WTC11 (cell line): ENCODE measurements around the gene CRAMP1. TPM values are rescaled to one million over a fixed set of nuclear protein-coding genes. Genes with fewer than 3 reads are reported as not detected.

ENCODE experiments used
- ATAC-seq: fragments of 200-7000 bp; cut with Tn5 transposase; 2 replicates; pipeline ENCODE4 v1.10.0; 2021; ENCODE audit warnings: mild to moderate bottlenecking, moderate library complexity
- CTCF ChIA-PET: fragments of 300-600 bp; sonication (Branson Sonifier 250); formaldehyde crosslinking; loops from one replicate; lab custom pipeline; 2021; ENCODE audit warnings: antibody characterized with exemption; lab: Charles Lee
- POLR2A ChIA-PET: fragments of 350-600 bp; sonication (Branson Sonifier 250); formaldehyde crosslinking; loops from one replicate; lab custom pipeline; 2021; ENCODE audit warnings: antibody characterized with exemption; lab: Charles Lee
- DNase-seq: peaks from one replicate; pipeline ENCODE4 v3.0.0; 2021; ENCODE audit warnings: low spot score
- H3K27ac Mint-ChIP-seq: 2 replicates; pipeline ENCODE4 v1.8.0; 2021; ENCODE audit warnings: mixed read lengths
- H3K27me3 Mint-ChIP-seq: 2 replicates; pipeline ENCODE4 v1.8.0; 2021; ENCODE audit warnings: low read depth, mild to moderate bottlenecking, moderate library complexity, mixed read lengths
- H3K36me3 Mint-ChIP-seq: 2 replicates; pipeline ENCODE4 v1.8.0; 2021; ENCODE audit warnings: mixed read lengths
- H3K4me1 Mint-ChIP-seq: 2 replicates; pipeline ENCODE4 v1.8.0; 2022; ENCODE audit warnings: mixed read lengths
- H3K4me3 Mint-ChIP-seq: 2 replicates; pipeline ENCODE4 v1.8.0; 2021; ENCODE audit warnings: mild to moderate bottlenecking, moderate library complexity, mixed read lengths
- H3K9me3 Mint-ChIP-seq: 2 replicates; pipeline ENCODE4 v1.8.0; 2021; ENCODE audit warnings: mixed read lengths
- ATF1 ChIP-seq: sonication (generic); formaldehyde crosslinking; IDR thresholded peaks from 2 replicates; pipeline ENCODE4 v1.8.1; 2023; ENCODE audit warnings: mild to moderate bottlenecking, moderate library complexity, missing genetic modification reagents
- CREB1 ChIP-seq: sonication (generic); formaldehyde crosslinking; IDR thresholded peaks from 2 replicates; pipeline ENCODE4 v1.8.0; 2023; ENCODE audit warnings: mild to moderate bottlenecking, missing genetic modification reagents
- CREM ChIP-seq: sonication (generic); formaldehyde crosslinking; IDR thresholded peaks from 2 replicates; pipeline ENCODE4 v1.8.1; 2022; ENCODE audit warnings: mild to moderate bottlenecking, missing genetic modification reagents, moderate library complexity
- ETV6 ChIP-seq: sonication (generic); formaldehyde crosslinking; IDR thresholded peaks from 2 replicates; pipeline ENCODE4 v1.8.1; 2022; ENCODE audit warnings: mild to moderate bottlenecking, missing genetic modification reagents
- GABPB1 ChIP-seq: sonication (generic); formaldehyde crosslinking; IDR thresholded peaks from 2 replicates; pipeline ENCODE4 v1.8.1; 2023; ENCODE audit warnings: mild to moderate bottlenecking, missing genetic modification reagents
- GTF2I ChIP-seq: fragments of 250-450 bp; sonication (Bioruptor Pico); conservative IDR thresholded peaks from 2 replicates; pipeline ENCODE4 v1.4.0; 2021; ENCODE audit warnings: mild to moderate bottlenecking
- JAZF1 ChIP-seq: fragments of 250-450 bp; sonication (Bioruptor Pico); IDR thresholded peaks from 2 replicates; pipeline ENCODE4 v1.9.0; 2021; ENCODE audit warnings: moderate library complexity, mild to moderate bottlenecking, inconsistent platforms
- NFYB ChIP-seq: sonication (generic); formaldehyde crosslinking; conservative IDR thresholded peaks from 2 replicates; pipeline ENCODE4 v1.8.0; 2022; ENCODE audit warnings: low read depth, missing genetic modification reagents
- OVOL2 ChIP-seq: fragments of 250-450 bp; sonication (Bioruptor Pico); IDR thresholded peaks from 2 replicates; pipeline ENCODE4 v1.9.0; 2021; ENCODE audit warnings: mild to moderate bottlenecking, borderline replicate concordance
- PRRX2 ChIP-seq: fragments of 250-450 bp; sonication (Bioruptor Pico); IDR thresholded peaks from 2 replicates; pipeline ENCODE4 v1.8.0; 2021; ENCODE audit warnings: mild to moderate bottlenecking
- RELA ChIP-seq: sonication (generic); formaldehyde crosslinking; IDR thresholded peaks from 2 replicates; pipeline ENCODE4 v1.8.1; 2022; ENCODE audit warnings: missing genetic modification reagents, mild to moderate bottlenecking, borderline replicate concordance
- SMAD3 ChIP-seq: sonication (generic); formaldehyde crosslinking; IDR thresholded peaks from 2 replicates; pipeline ENCODE4 v1.8.0; 2022; ENCODE audit warnings: missing genetic modification reagents, mild to moderate bottlenecking, borderline replicate concordance
- TEAD4 ChIP-seq: sonication (generic); formaldehyde crosslinking; IDR thresholded peaks from 2 replicates; pipeline ENCODE4 v1.8.0; 2022; ENCODE audit warnings: mild to moderate bottlenecking, missing genetic modification reagents
- ZNF121 ChIP-seq: sonication (generic); formaldehyde crosslinking; IDR thresholded peaks from 2 replicates; pipeline ENCODE4 v1.8.0; 2023; ENCODE audit warnings: missing genetic modification reagents
- ZNF232 ChIP-seq: sonication (generic); formaldehyde crosslinking; IDR thresholded peaks from 2 replicates; pipeline ENCODE4 v1.8.0; 2022; ENCODE audit warnings: mild to moderate bottlenecking, missing genetic modification reagents
- ZNF423 ChIP-seq: fragments of 250-450 bp; sonication (Bioruptor Pico); IDR thresholded peaks from 2 replicates; pipeline ENCODE4 v2.1.2; 2022; ENCODE audit warnings: mild to moderate bottlenecking, moderate library complexity
- ZNF671 ChIP-seq: fragments of 250-450 bp; sonication (Bioruptor Pico); IDR thresholded peaks from 2 replicates; pipeline ENCODE4 v1.8.0; 2021; ENCODE audit warnings: mild to moderate bottlenecking
- total RNA-seq: library from RNA; stranded (reverse); gene quantifications from 3 replicates; pipeline ENCODE4 v1.2.3, GENCODE V29; 2021
- TF ChIP-seq, protein P1 (sequence below): sonication (generic); formaldehyde crosslinking; IDR thresholded peaks from 2 replicates; pipeline ENCODE4 v1.8.1; 2023; ENCODE audit warnings: mild to moderate bottlenecking, missing genetic modification reagents
- TF ChIP-seq, protein P2 (sequence below): sonication (generic); formaldehyde crosslinking; IDR thresholded peaks from 2 replicates; pipeline ENCODE4 v1.8.0; 2022; ENCODE audit warnings: mild to moderate bottlenecking, missing genetic modification reagents
- TF ChIP-seq, protein P3 (sequence below): fragments of 250-450 bp; sonication (Bioruptor Pico); IDR thresholded peaks from 2 replicates; pipeline ENCODE4 v1.8.0; 2021; ENCODE audit warnings: mild to moderate bottlenecking
- TF ChIP-seq, protein P4 (sequence below): sonication (generic); formaldehyde crosslinking; conservative IDR thresholded peaks from 2 replicates; pipeline ENCODE4 v1.8.1; 2023; ENCODE audit warnings: mild to moderate bottlenecking, low read depth, missing genetic modification reagents, moderate library complexity

The CRAMP1 gene
- total RNA-seq, 1 experiment from 2014 or later = 27.4 TPM

DNA sequence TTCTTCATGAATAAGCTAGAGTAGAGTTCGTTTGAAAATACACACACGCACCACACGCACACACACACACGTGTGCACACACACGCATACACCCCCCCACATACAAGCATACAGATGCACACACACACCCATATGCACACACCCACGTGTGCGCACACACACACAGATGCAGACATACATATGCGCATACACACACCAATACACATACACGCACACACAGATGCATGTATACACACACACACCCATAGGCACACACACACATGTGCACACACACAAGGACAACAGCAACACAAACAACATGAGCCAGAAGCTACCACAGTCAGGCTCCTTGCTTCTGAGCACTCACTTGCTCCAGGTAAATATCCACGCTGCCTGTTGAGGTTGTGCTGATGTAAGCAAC is 5.4 kb upstream of the CRAMP1 start:
- Mint-ChIP-seq H3K27ac (0 out of 2 replicates have a peak overlapping the region, but pooled peaks have one; percentile 3), H3K4me3 (no peak overlapping the region), H3K9me3 (peaks cover 2% of the 10 kb centered on the region; the same call in 1 of the 2 replicates), H3K36me3 (peaks cover 14% of the 10 kb centered on the region), H3K27me3 (peaks cover 8% of the 10 kb centered on the region; the same call in 1 of the 2 replicates), H3K4me1 (peaks cover 8% of the 10 kb centered on the region)
- CTCF ChIA-PET = no interaction called here
- no peak for ATAC-seq
- TF ChIP-seq ETV6 (CRISPR knock-in tag) (no peak), NFYB (CRISPR knock-in tag) (no peak), JAZF1 (CRISPR knock-in tag) (no peak), ZNF232 (CRISPR knock-in tag) (no peak), TEAD4 (CRISPR knock-in tag) (no peak), ZNF423 (CRISPR knock-in tag) (no peak), GTF2I (CRISPR knock-in tag) (no peak), RELA (CRISPR knock-in tag) (no peak), ZNF671 (CRISPR knock-in tag) (no peak), PRRX2 (no peak), ZNF121 (CRISPR knock-in tag) (no peak), OVOL2 (CRISPR knock-in tag) (no peak), SMAD3 (CRISPR knock-in tag) (no peak), CREB1 (CRISPR knock-in tag) (no peak), GABPB1 (no peak)
- TF ChIP-seq, protein P1, sequence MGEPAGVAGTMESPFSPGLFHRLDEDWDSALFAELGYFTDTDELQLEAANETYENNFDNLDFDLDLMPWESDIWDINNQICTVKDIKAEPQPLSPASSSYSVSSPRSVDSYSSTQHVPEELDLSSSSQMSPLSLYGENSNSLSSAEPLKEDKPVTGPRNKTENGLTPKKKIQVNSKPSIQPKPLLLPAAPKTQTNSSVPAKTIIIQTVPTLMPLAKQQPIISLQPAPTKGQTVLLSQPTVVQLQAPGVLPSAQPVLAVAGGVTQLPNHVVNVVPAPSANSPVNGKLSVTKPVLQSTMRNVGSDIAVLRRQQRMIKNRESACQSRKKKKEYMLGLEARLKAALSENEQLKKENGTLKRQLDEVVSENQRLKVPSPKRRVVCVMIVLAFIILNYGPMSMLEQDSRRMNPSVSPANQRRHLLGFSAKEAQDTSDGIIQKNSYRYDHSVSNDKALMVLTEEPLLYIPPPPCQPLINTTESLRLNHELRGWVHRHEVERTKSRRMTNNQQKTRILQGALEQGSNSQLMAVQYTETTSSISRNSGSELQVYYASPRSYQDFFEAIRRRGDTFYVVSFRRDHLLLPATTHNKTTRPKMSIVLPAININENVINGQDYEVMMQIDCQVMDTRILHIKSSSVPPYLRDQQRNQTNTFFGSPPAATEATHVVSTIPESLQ (CRISPR knock-in tag) = no peak
- TF ChIP-seq, protein P2, sequence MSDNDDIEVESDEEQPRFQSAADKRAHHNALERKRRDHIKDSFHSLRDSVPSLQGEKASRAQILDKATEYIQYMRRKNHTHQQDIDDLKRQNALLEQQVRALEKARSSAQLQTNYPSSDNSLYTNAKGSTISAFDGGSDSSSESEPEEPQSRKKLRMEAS (CRISPR knock-in tag) = no peak
- TF ChIP-seq, protein P3, sequence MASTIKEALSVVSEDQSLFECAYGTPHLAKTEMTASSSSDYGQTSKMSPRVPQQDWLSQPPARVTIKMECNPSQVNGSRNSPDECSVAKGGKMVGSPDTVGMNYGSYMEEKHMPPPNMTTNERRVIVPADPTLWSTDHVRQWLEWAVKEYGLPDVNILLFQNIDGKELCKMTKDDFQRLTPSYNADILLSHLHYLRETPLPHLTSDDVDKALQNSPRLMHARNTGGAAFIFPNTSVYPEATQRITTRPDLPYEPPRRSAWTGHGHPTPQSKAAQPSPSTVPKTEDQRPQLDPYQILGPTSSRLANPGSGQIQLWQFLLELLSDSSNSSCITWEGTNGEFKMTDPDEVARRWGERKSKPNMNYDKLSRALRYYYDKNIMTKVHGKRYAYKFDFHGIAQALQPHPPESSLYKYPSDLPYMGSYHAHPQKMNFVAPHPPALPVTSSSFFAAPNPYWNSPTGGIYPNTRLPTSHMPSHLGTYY (CRISPR knock-in tag) = no peak
- TF ChIP-seq, protein P4, sequence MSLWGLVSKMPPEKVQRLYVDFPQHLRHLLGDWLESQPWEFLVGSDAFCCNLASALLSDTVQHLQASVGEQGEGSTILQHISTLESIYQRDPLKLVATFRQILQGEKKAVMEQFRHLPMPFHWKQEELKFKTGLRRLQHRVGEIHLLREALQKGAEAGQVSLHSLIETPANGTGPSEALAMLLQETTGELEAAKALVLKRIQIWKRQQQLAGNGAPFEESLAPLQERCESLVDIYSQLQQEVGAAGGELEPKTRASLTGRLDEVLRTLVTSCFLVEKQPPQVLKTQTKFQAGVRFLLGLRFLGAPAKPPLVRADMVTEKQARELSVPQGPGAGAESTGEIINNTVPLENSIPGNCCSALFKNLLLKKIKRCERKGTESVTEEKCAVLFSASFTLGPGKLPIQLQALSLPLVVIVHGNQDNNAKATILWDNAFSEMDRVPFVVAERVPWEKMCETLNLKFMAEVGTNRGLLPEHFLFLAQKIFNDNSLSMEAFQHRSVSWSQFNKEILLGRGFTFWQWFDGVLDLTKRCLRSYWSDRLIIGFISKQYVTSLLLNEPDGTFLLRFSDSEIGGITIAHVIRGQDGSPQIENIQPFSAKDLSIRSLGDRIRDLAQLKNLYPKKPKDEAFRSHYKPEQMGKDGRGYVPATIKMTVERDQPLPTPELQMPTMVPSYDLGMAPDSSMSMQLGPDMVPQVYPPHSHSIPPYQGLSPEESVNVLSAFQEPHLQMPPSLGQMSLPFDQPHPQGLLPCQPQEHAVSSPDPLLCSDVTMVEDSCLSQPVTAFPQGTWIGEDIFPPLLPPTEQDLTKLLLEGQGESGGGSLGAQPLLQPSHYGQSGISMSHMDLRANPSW (CRISPR knock-in tag) = no peak
- DNase-seq = no peak
- POLR2A ChIA-PET = no interaction called here

DNA sequence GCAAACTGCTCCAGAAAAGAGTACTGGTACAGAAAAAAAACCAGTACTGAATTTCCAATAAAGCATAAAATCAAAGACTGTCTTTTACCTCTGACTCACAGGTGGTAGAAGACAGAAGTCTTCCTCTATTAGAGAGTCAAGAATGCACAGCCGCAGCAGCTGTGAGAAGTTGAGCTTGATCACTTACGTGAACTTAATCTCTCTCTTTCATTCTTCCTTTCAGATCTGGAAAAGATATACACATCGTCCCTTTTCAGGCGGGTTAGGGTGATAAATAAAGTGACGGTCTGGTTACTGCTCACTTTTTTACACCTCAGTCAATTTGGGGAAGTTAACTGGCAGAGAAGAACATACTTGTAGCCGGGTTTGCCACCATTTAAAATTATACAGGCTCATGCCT is 4.2 kb upstream of the CRAMP1 start:
- TF ChIP-seq PRRX2 = no peak
- TF ChIP-seq CREM (CRISPR knock-in tag) = no peak
- no peak for TF ChIP-seq ATF1 (CRISPR knock-in tag)
- Mint-ChIP-seq H3K27ac (no peak overlapping the region), H3K4me3 (no peak overlapping the region), H3K9me3 (peaks cover 3% of the 10 kb centered on the region; the same call in 1 of the 2 replicates), H3K27me3 (peaks cover 14% of the 10 kb centered on the region), H3K4me1 (peaks cover 11% of the 10 kb centered on the region), H3K36me3 (peaks cover 12% of the 10 kb centered on the region)
- CTCF ChIA-PET = no interaction called here
- ATAC-seq (no peak), DNase-seq (no peak)
- POLR2A ChIA-PET = no interaction called here
